HCT116 (cell line): Measurements from ENCODE around the gene FSTL4. TPM values are rescaled to one million over a fixed set of nuclear protein-coding genes. Genes with fewer than 3 reads are reported as not detected.

Experiments used
- ATAC-seq: fragments of 200-7000 bp; cut with Tn5 transposase; 2 replicates; pipeline ENCODE4 v1.9.1; 2020; ENCODE audit warnings: mild to moderate bottlenecking, moderate library complexity
- BruUV-seq: library from RNA; stranded (reverse); fragments of 400-500 nt; replicated peaks from 2 replicates; lab custom pipeline; 2021; lab: Mats Ljungman, UMichigan
- CTCF ChIA-PET: fragments of 300-600 bp; sonication (Branson Sonifier 250); formaldehyde crosslinking; loops from one replicate; lab custom pipeline; 2021; ENCODE audit warnings: antibody characterized with exemption; lab: Charles Lee
- POLR2A ChIA-PET: fragments of 300-600, 350-600 bp; sonication (Branson Sonifier 250); formaldehyde crosslinking; loops from one replicate; lab custom pipeline; 2021; ENCODE audit warnings: antibody characterized with exemption; lab: Charles Lee
- RAD21 ChIA-PET, 2 experiments: fragments of 300-600 bp; sonication (Branson Sonifier 250); formaldehyde crosslinking; loops; one replicate each; lab custom pipeline; 2023; ENCODE audit warnings: low total read pairs in 2 of 2; ENCODE audit not compliant: uncharacterized antibody in 2 of 2, unreplicated experiment in 2 of 2, low non-redundant PET in 1 of 2; lab: Charles Lee
- DNase-seq: peaks from one replicate; pipeline ENCODE4 v3.0.0-alpha.2; 2010; ENCODE audit warnings: low read depth, low spot score
- H2AFZ ChIP-seq: fragments of 200-600 bp; shearing (Covaris generic), sonication (generic); 2 replicates; pipeline ENCODE4 v1.6.1; 2017; ENCODE audit warnings: low read depth, mixed run types, mixed read lengths, antibody characterized with exemption, low read length; ENCODE audit not compliant: poor library complexity, severe bottlenecking
- H3K27ac ChIP-seq: 2 replicates; pipeline ENCODE4 v1.5.1; 2012; ENCODE audit warnings: low read depth, low read length
- H3K27me3 ChIP-seq: fragments of 200-600 bp; sonication (generic); 2 replicates; pipeline ENCODE4 v1.6.1; 2016; ENCODE audit warnings: mixed run types, low read length, mixed read lengths; ENCODE audit not compliant: insufficient read depth
- H3K36me3 ChIP-seq, 2 experiments: fragments of 200-500 bp in 1 of 2; fragments of 200-600 bp in 1 of 2; sonication (Bioruptor generic) in 1 of 2; sonication (generic) in 1 of 2; 2 replicates each; pipeline versions ENCODE4 v1.5.1 to v1.6.1; 2014 to 2016; ENCODE audit warnings: low read length in 2 of 2, inconsistent platforms in 1 of 2, mixed read lengths in 1 of 2, mixed run types in 1 of 2; ENCODE audit not compliant: insufficient read depth in 2 of 2, control insufficient read depth in 1 of 2
- H3K4me1 ChIP-seq, 2 experiments: fragments of 200-600 bp in 1 of 2; sonication (generic) in 1 of 2; 2 replicates each; pipeline versions ENCODE4 v1.5.1 to v1.6.1; 2012 to 2017; ENCODE audit warnings: low read length in 2 of 2, inconsistent platforms in 1 of 2, mild to moderate bottlenecking in 1 of 2, mixed read lengths in 1 of 2, mixed run types in 1 of 2, moderate library complexity in 1 of 2; ENCODE audit not compliant: insufficient read depth in 2 of 2, control insufficient read depth in 1 of 2
- H3K4me2 ChIP-seq: fragments of 200-600 bp; sonication (generic); 2 replicates; pipeline ENCODE4 v1.6.1; 2017; ENCODE audit warnings: mixed run types, low read length, mixed read lengths
- H3K4me3 ChIP-seq, 2 experiments: fragments of 200-600 bp in 1 of 2; sonication (generic) in 1 of 2; replicated peaks in 1 of 2; 2 replicates each; pipeline ENCODE4 v1.5.1; 2011 to 2016; ENCODE audit warnings: low read length in 2 of 2, control low read depth in 1 of 2, low read depth in 1 of 2, mild to moderate bottlenecking in 1 of 2, mixed read lengths in 1 of 2, mixed run types in 1 of 2
- H3K79me2 ChIP-seq: fragments of 200-600 bp; sonication (generic); 2 replicates; pipeline ENCODE4 v1.6.1; 2017; ENCODE audit warnings: mild to moderate bottlenecking, mixed run types, low read length, moderate library complexity, mixed read lengths; ENCODE audit not compliant: insufficient read depth
- H3K9ac ChIP-seq: fragments of 200-600 bp; sonication (generic); 2 replicates; pipeline ENCODE4 v1.6.1; 2016; ENCODE audit warnings: low read length, mixed read lengths
- H3K9me2 ChIP-seq: fragments of 200-600 bp; sonication (generic), shearing (Covaris generic); 2 replicates; pipeline ENCODE4 v1.6.1; 2017; ENCODE audit warnings: mixed run types, mild to moderate bottlenecking, moderate library complexity; ENCODE audit not compliant: insufficient read depth
- H3K9me3 ChIP-seq, 2 experiments: fragments of 200-500 bp in 1 of 2; fragments of 200-600 bp in 1 of 2; sonication (Bioruptor generic) in 1 of 2; sonication (generic) in 1 of 2; 2 replicates each; pipeline ENCODE4 v1.6.1; 2014 to 2017; ENCODE audit warnings: low read length in 2 of 2, mixed read lengths in 2 of 2, inconsistent platforms in 1 of 2, low read depth in 1 of 2, mild to moderate bottlenecking in 1 of 2, mixed run types in 1 of 2, moderate library complexity in 1 of 2; ENCODE audit not compliant: control insufficient read depth in 1 of 2, insufficient read depth in 1 of 2
- H4K20me1 ChIP-seq: fragments of 200-600 bp; sonication (generic), shearing (Covaris generic); 2 replicates; pipeline ENCODE4 v1.6.1; 2017; ENCODE audit warnings: mixed run types, mild to moderate bottlenecking, moderate library complexity; ENCODE audit not compliant: insufficient read depth
- CBX3 ChIP-seq: IDR thresholded peaks from 2 replicates; pipeline ENCODE4 v1.6.1; 2012; ENCODE audit warnings: low read depth
- CEBPB ChIP-seq: IDR thresholded peaks from 2 replicates; pipeline ENCODE4 v1.6.1; 2012; ENCODE audit warnings: low read depth
- CTCF ChIP-seq, 3 experiments: fragments of 200-600 bp in 1 of 3; sonication (generic) in 1 of 3; IDR thresholded peaks in 2 of 3; conservative IDR thresholded peaks in 1 of 3; 2 replicates each; pipeline ENCODE4 v1.5.1; 2012 to 2017; ENCODE audit warnings: low read depth in 2 of 3, low read length in 2 of 3, antibody characterized with exemption in 1 of 3, borderline replicate concordance in 1 of 3, control low read depth in 1 of 3, mild to moderate bottlenecking in 1 of 3, mixed read lengths in 1 of 3, mixed run types in 1 of 3, moderate library complexity in 1 of 3; ENCODE audit not compliant: insufficient read depth in 1 of 3
- EZH2 ChIP-seq: fragments of 200-600 bp; sonication (generic); IDR thresholded peaks from 2 replicates; pipeline ENCODE4 v1.6.1; 2017; ENCODE audit warnings: antibody characterized with exemption, mixed run types
- EZH2phosphoT487 ChIP-seq: fragments of 200-600 bp; IDR thresholded peaks from 2 replicates; pipeline ENCODE4 v1.6.1; 2018; ENCODE audit warnings: antibody characterized with exemption, borderline replicate concordance
- POLR2A ChIP-seq: IDR thresholded peaks from 2 replicates; pipeline ENCODE4 v1.7.0; 2011; ENCODE audit warnings: borderline replicate concordance; ENCODE audit not compliant: insufficient read depth, insufficient read length; ENCODE audit errors: extremely low read depth
- SIN3A ChIP-seq: IDR thresholded peaks from 2 replicates; pipeline ENCODE4 v1.6.1; 2012; ENCODE audit warnings: low read depth
- SP1 ChIP-seq: IDR thresholded peaks from 2 replicates; pipeline ENCODE4 v1.6.1; 2012; ENCODE audit warnings: low read depth
- SRF ChIP-seq: IDR thresholded peaks from 2 replicates; pipeline ENCODE4 v1.6.1; 2012; ENCODE audit warnings: low read depth
- ZFX ChIP-seq: fragments of 450-650 bp; IDR thresholded peaks from 2 replicates; pipeline ENCODE4 v1.6.1; 2017
- ZNF274 ChIP-seq: fragments of 200-500 bp; sonication (Bioruptor generic); IDR thresholded peaks from 2 replicates; pipeline ENCODE4 v1.6.1; 2014; ENCODE audit warnings: mild to moderate bottlenecking, low read depth, low read length, inconsistent platforms
- intact Hi-C: fragments of 100-400 bp; cut with micrococcal nuclease; formaldehyde crosslinking; loops from 2 replicates; pipeline ENCODE4 v1.10.0; 2022
- total RNA-seq: library from RNA; stranded (reverse); gene quantifications from one replicate; pipeline ENCODE4 v1.2.1, GENCODE V29; 2021; ENCODE audit not compliant: unreplicated experiment
- TF ChIP-seq, protein P1 (sequence below): IDR thresholded peaks from 2 replicates; pipeline ENCODE4 v1.6.1; 2012
- TF ChIP-seq, protein P2 (sequence below): IDR thresholded peaks from 2 replicates; pipeline ENCODE4 v1.6.1; 2011; ENCODE audit warnings: mild to moderate bottlenecking, low read length, moderate library complexity; ENCODE audit not compliant: insufficient replicate concordance; ENCODE audit errors: extremely low read depth
- TF ChIP-seq, protein P3 (sequence below): IDR thresholded peaks from 2 replicates; pipeline ENCODE4 v1.6.1; 2012

FSTL4 gene
- total RNA-seq, 1 experiment from 2014 or later, result 0.37 TPM

- Histone ChIP-seq H3K4me2 (no peak overlapping the region), H3K9ac (no peak overlapping the region), H3K27me3 (peaks cover 8% of the 10 kb centered on the region), H4K20me1 (no peaks in the 10 kb centered on the region), H3K9me2 (no peaks in the 10 kb centered on the region), H3K79me2 (no peaks in the 10 kb centered on the region), H3K4me3 (no peak overlapping the region), H2AFZ (no peak overlapping the region), H3K27ac (no peak overlapping the region), H3K9me3 (no peaks in the 10 kb centered on the region), H3K36me3 (no peaks in the 10 kb centered on the region), H3K4me1 (no peaks in the 10 kb centered on the region)
- POLR2A ChIA-PET, result no interaction called here
- RAD21 ChIA-PET, result no interaction called here
- ATAC-seq (no peak), DNase-seq (no peak)
- intact Hi-C loops, result no loop called here
- CTCF ChIA-PET, result interaction anchor here (0.9 to 1.2 kb wide), 2 partner anchors 14 to 17 kb away, joined by 3 to 4 read pairs; no protein-coding TSS in a partner anchor
- TF ChIP-seq CEBPB (no peak), SIN3A (no peak), CBX3 (no peak), EZH2 (no peak), CTCF (IDR thresholded peaks at IDR 0.05 in 2 of 3, conservative IDR thresholded peaks at IDR 0.05 in 1 of 3; ENCODE audit: borderline replicate concordance in 1 of 3, insufficient read depth in 1 of 3, low read depth in 2 of 3, low read length in 2 of 3) (no peak), SRF (no peak), POLR2A (no peak), SP1 (no peak), ZFX (no peak), ZNF274 (no peak), EZH2phosphoT487 (no peak)
- TF ChIP-seq, protein P1, sequence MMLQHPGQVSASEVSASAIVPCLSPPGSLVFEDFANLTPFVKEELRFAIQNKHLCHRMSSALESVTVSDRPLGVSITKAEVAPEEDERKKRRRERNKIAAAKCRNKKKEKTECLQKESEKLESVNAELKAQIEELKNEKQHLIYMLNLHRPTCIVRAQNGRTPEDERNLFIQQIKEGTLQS, result no peak
- TF ChIP-seq, protein P2, sequence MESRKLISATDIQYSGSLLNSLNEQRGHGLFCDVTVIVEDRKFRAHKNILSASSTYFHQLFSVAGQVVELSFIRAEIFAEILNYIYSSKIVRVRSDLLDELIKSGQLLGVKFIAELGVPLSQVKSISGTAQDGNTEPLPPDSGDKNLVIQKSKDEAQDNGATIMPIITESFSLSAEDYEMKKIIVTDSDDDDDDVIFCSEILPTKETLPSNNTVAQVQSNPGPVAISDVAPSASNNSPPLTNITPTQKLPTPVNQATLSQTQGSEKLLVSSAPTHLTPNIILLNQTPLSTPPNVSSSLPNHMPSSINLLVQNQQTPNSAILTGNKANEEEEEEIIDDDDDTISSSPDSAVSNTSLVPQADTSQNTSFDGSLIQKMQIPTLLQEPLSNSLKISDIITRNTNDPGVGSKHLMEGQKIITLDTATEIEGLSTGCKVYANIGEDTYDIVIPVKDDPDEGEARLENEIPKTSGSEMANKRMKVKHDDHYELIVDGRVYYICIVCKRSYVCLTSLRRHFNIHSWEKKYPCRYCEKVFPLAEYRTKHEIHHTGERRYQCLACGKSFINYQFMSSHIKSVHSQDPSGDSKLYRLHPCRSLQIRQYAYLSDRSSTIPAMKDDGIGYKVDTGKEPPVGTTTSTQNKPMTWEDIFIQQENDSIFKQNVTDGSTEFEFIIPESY, result no peak
- TF ChIP-seq, protein P3, sequence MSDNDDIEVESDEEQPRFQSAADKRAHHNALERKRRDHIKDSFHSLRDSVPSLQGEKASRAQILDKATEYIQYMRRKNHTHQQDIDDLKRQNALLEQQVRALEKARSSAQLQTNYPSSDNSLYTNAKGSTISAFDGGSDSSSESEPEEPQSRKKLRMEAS, result no peak
- no TSS peak for BruUV-seq
Measured at GRCh38 chr5:133406977-133407632, 205.2 kb downstream of the FSTL4 start.
